NCI-H2171 (cell line): Measurements from ENCODE around the gene DIPK1C.

Source experiments
- DNase-seq: peaks from one replicate; lab custom pipeline; 2025; lab: John Stamatoyannopoulos, UW

DIPK1C gene

DNA sequence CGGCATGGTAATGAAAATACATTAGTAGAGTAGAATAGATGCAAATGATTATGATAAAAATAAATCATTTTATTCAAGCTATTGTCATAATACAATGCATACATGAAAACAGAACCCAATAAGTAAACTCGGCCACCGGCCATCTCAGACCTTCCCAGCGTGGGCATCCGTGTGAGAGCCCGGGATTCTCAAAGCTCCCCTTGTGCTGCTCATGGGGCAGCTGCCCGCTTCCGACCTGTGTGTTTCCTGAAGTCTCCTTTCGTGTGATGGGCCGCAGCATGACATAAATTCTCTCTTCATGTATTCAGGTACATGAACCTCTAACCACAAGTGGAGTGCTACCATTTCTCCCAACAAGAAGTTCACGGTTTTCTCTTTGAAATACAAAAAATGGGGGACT is 25.6 kb upstream of the DIPK1C start:
- no peak for DNase-seq

- DNase-seq = no peak
These were observed 23.1 kb upstream of the DIPK1C start for GRCh38 chr18:74480149-74480651.

DNA sequence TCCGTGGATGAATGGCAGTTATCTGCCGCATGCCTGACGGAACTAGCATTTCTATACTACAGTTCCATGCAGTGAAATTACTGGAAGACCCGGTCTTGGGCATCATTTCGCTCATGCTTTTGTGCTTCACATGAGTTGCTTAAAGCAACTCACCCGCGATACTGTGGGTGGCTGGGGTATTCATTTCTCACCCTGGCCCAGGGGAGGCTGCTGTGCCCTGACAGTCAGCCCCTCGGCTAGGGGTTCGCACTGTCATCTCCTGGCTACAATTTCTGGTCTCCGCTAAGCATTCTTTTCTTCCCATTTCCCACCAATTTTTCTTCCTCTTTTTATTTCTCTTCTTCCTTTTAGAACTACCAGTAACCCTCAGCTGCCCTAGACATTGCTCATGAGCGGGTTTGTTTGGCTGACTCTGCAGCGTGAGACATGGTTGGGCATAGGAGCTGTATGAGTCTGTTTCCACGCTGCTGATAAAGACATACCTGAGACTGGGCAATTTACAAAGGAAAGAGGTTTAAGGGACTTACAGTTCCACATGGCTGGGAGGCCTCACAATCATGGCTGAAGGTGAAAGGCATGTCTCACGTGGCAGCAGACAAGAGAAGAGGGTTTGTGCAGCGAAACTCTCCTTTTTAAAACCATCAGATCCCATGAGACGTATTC is 22.5 kb upstream of the DIPK1C start:
- no peak for DNase-seq

DNA sequence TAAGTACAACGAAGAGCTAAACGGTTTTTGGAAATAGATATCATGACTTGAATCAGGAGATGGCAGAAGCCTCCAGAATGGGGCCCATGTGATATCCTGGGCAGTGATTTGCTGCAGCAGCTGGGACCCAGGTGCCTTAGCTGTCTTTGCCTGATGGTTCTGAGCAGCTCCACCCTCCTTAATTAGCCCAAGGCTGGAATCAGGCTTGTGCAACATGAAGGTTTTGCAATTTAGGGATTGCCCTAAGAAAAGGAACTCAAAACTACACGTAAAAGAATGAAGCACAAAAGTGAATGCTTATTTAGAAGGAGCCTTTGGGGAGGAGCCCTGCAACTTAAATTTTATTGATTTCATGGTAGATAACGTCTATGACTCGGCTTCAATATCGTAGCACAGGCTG is 21.8 kb upstream of the DIPK1C start:
- no peak for DNase-seq

DNA sequence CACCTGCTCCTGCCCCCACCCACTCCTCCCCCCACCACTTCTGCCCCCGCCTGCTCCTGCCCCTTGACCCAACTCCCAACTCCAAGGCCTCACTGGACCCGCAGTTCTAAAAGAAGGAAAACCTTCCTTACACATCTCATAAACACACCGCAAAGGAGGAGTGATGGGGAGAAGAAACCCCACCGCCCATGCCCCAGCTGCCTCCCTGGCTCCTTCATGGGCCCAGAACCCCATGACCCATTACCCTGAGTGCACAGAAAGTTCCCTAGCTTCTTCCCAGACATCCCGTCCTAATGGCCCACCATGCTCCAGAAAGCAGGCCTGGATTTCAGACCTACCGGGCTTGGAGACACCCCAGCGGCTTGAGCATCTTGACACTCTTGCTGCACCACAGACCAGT is 21.2 kb upstream of the DIPK1C start:
- no peak for DNase-seq

GRCh38 chr18:74477771-74478170 is 20.7 kb upstream of the DIPK1C start:
- no peak for DNase-seq

DNA sequence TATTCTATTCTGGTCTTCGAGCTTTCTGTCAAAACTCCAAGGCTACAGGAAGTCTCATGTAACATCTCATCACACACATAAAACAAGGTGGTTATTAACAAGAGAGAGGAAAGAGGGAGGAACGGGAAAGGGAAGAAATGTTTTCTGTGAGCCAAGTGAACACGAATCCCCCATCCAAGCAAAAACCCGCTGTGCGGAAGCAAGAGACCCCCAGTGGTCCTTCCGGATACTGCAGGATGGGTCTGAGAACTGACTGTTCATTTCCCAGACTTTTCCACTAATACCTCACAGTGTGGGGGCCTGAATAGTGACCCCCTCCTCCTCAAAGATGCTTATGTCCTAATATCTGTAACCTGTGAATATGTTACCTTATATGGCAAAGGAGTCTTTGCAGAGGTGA is 19.0 kb upstream of the DIPK1C start:
- no peak for DNase-seq

GRCh38 chr18:74473976-74474640 is 17.0 kb upstream of the DIPK1C start:
- no peak for DNase-seq

DNA sequence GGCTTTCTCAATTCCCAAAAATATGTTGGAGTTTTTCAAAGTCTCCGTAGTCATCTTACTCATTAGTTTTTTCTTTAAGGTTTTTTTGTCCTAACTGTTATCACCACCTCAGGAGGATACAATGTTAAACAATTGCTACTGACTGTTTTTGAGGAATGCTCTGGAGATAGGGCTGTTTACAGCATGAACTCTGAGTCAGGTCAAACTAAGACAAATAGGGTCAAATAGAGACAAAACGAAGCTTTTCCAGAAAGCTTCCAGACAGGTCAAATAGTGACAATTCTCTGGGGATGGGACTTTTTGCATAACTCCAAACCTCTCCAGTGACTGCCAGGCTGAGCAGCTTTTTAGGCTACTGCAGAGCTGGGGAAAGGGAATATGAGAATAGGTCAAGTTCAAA is 15.2 kb upstream of the DIPK1C start:
- DNase-seq = no peak

GRCh38 chr18:74468547-74469061 is 11.5 kb upstream of the DIPK1C start:
- no peak for DNase-seq

- DNase-seq = no peak
These were observed 8.7 kb upstream of the DIPK1C start for GRCh38 chr18:74465775-74466174.

DNA sequence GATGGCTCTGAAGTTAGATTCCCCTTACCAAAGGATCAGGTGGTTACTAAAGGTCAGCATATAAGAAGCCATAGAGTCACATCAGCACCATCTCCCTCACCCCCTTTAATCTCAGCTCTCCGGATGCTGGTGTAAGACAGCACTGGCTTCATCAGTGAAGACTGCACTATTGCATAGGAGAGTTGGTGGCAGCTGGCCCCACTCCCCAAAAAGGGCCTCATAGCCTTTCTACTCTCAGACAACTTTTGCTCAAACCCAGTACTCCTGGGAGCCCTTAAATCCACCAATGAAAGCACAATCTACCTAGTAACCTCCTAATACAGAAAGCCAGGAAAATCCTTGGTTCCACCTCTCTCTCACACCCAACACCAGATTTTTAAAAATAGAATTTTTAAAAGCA is 6.9 kb upstream of the DIPK1C start:
- no peak for DNase-seq

- no peak for DNase-seq
These were observed 6.1 kb upstream of the DIPK1C start for GRCh38 chr18:74463254-74463653.

GRCh38 chr18:74460825-74461224 is 3.7 kb upstream of the DIPK1C start:
- DNase-seq = no peak

DNA sequence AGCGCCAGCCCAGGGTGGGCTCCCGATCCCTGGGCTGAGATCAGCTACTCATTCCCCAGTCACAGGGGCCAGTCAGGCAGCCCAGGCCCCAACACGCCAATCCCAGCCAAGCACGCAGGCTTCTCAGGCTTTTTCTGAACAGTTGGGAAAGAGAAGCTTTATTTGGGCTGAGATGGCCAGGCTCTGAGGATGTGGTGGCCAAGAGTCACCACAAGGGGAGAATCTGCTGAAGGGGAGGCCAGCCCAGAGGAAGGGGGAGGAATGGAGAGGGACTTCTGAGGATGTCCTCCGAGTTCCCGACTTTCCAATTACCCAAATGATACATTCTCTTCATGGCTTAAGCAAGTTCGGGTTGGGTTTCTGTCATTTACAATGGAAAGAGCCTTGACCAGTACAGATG is 2.8 kb upstream of the DIPK1C start:
- DNase-seq = no peak

GRCh38 chr18:74457725-74458421 is 765 bp upstream of the DIPK1C start:
- no peak for DNase-seq

DNA sequence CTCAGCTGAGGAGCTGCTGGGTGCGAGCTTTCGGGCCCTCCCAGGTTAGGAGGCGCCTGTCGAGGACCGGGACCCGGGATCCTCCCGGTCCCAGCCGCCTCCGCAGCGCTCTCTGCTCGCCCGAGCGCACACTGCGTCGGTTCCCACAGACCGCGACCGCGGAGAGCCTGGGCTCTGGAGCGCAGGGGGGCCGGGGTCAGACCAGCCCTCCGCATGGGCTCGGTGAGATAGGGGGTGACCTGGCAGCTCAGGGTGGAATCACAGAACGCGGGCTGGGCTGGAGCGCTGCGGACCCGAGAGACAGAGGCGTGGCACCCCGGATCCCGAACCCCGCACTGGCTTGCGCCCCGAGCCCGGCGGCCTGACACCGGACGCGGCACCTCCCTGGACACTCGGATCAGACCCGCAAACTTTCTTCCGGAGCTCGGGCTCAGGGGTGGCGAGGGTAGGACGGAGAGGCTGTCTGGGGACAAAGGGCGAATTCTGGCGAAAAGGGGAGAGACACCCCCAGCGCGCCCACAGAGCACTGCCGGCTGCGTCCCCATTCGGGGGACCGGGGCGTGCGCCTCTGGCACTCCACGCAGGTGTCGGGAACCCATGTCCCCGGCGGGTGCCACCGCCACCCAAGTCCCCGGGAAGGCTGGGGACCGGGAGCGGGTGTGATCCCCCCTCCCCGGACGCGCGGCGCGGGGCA is 612 bp downstream of the DIPK1C start:
- DNase-seq = no peak

- DNase-seq = no peak
These were observed 1.1 kb downstream of the DIPK1C start for GRCh38 chr18:74456017-74456348.

- DNase-seq = no peak
These were observed 1.7 kb downstream of the DIPK1C start for GRCh38 chr18:74455386-74455785.

GRCh38 chr18:74454279-74454751 is 2.8 kb downstream of the DIPK1C start:
- DNase-seq = no peak

- DNase-seq = no peak
These were observed 3.4 kb downstream of the DIPK1C start for GRCh38 chr18:74453642-74454198.

- DNase-seq = no peak
These were observed 4.0 kb downstream of the DIPK1C start for GRCh38 chr18:74453016-74453566.
